ENCODE results near the gene SMR3B. TPM values are rescaled to one million over a fixed set of nuclear protein-coding genes. Genes with fewer than 3 reads are reported as not detected.

Gene SMR3B
- total RNA-seq (ENCODE audit: low replicate concordance): not detected in 2 replicates

DNA sequence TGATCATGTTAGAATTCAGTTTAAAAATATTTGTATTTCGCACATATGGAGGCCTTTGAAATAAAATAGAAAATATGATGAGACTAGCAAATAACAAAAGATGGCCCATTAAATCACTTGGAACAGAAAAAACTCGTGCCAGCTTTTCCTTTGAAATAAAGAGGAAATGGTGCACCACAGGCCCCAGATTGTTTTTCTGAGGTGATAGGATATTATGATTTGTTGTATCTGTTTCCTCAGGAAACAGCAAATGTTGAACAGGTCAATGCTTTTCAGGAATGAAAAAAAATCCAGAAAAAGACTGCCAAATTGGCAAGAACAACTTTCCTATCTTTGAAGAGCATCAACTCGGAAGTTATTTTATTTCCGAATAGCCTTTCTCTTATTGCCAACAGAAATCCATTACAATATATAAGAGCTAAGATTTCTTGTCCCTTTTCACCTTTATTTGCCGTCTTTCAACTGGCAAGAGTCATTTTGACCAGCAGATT lies at the start of gene SMR3B:
SMR3B (plus strand) TSS at position 441 of the 491 bp plus-strand sequence. CDS start 1,380 bp downstream, outside the sequence.

GRCh38 chr4:70334681-70335080 lies 48.2 kb upstream of the SMR3B start, which contains the start of gene CABS1:
Gene CABS1 (plus strand): TSS chr4:70334981. CDS start chr4:70335040, 59 bp downstream.

GRCh38 chr4:70360460-70360859 lies 22.5 kb upstream of the SMR3B start, which contains the start of gene SMR3A:
Gene SMR3A (plus strand): TSS chr4:70360760. CDS start chr4:70362116, 1,356 bp downstream.

DNA sequence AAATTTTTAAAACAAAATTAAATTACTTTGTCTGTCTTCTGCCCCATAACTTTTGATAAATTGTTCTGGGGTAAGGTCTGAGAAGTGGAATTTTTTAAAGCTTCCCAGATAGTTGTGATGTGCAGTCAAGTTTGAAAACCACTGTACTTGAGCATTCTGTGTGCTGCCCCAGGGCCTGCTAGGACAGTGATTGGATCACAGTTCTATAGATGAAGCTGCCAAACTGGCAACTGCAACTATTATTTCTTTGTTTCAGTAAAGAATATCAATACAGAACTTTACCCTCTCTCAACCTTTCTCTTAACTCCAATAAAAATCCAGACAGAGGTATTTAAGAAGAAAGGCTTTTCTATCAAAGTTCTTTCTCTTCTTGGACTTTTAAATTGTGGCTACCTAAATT lies 14.6 kb downstream of the SMR3B start, which contains the start of gene OPRPN:
OPRPN (plus strand) TSS at position 361 of the 400 bp plus-strand sequence. CDS start 1,346 bp downstream, outside the sequence.

Other genes starting within 250 kb of the SMR3B start
- not detected in 2 replicates for gene PRR27, start 228.9 kb upstream of the SMR3B start, total RNA-seq (ENCODE audit: low replicate concordance)
- gene ODAM, start 187.4 kb upstream of the SMR3B start, total RNA-seq (ENCODE audit: low replicate concordance): not detected in 2 replicates
- gene FDCSP, start 157.0 kb upstream of the SMR3B start, total RNA-seq (ENCODE audit: low replicate concordance): not detected in 2 replicates
- not detected in 2 replicates for gene CSN3, start 140.5 kb upstream of the SMR3B start, total RNA-seq (ENCODE audit: low replicate concordance)
- not detected in 2 replicates for gene CABS1, start 48.1 kb upstream of the SMR3B start, total RNA-seq (ENCODE audit: low replicate concordance)
- not detected in 2 replicates for gene SMR3A, start 22.4 kb upstream of the SMR3B start, total RNA-seq (ENCODE audit: low replicate concordance)
- gene OPRPN, start 14.8 kb downstream of the SMR3B start, total RNA-seq (ENCODE audit: low replicate concordance): not detected in 2 replicates
- not detected in 2 replicates for gene MUC7, start 89.1 kb downstream of the SMR3B start, total RNA-seq (ENCODE audit: low replicate concordance)
- gene AMTN, start 135.4 kb downstream of the SMR3B start, total RNA-seq (ENCODE audit: low replicate concordance): 1.1 TPM in 1 of 2 replicates, not detected in the other
- gene AMBN, start 209.1 kb downstream of the SMR3B start, total RNA-seq (ENCODE audit: low replicate concordance): not detected in 2 replicates
- not detected in 2 replicates for gene ENAM, start 245.6 kb downstream of the SMR3B start, total RNA-seq (ENCODE audit: low replicate concordance)